ENCODE results near the gene ZNF580. TPM values are rescaled to one million over a fixed set of nuclear protein-coding genes. Genes with fewer than 3 reads are reported as not detected.
A peak's percentile ranks its signal among the peaks of the same experiment; 100 is the strongest.

The ZNF580 gene
- total and polyA plus RNA-seq, 9 of the 15 experiments (the other 6 are each of a cell fraction or from before 2014, with no cell fraction given), result 2.3 to 47.4 (median 6.0) TPM

DNA sequence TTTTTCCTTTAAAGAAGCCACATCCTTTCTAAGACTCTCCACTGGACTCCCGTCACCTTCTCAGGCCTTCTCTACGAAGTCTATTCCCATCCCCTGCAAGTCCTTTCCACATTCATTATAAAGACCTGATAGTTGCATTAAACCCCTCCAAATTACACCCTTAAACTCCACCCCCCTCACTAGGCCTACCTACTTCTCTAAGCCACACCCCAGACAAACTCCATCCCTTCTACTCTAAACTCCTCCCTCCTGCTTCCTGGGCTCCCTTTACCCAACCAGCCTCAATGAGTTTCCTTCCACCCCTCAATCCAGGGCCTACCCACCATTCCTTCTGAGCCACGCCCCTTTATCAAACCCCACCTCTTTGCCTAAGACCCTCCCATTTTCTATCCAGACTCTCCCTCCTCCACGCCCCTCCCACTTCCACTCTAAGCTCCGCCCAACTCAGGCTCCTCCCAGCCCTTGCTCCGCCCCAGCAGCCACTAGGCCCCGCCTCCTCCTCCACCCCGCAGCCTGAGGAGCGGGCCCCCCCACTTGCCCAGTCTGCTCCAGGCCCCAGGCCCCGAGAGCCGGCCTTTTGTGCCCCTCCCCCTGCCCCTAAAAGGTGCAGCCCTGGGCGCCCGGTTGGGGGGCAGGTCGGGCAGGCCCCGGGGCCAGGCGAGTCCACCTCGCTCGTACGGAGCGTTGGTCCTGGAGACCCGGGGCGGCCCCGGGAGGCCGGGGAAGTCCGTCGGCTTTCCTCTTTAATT, 41.9 kb upstream of the ZNF580 start (continued):
- peak in 1 of 2 experiments; percentile 16 for TF ChIP-seq E2F6 (IDR thresholded peaks at IDR 0.05; ENCODE audit: borderline replicate concordance in 1 of 2, extremely low read depth in 1 of 2, insufficient read depth in 1 of 2, insufficient read length in 1 of 2, low read depth in 1 of 2, low read length in 1 of 2, poor library complexity in 1 of 2, severe bottlenecking in 1 of 2)
- TF ChIP-seq, protein P1, sequence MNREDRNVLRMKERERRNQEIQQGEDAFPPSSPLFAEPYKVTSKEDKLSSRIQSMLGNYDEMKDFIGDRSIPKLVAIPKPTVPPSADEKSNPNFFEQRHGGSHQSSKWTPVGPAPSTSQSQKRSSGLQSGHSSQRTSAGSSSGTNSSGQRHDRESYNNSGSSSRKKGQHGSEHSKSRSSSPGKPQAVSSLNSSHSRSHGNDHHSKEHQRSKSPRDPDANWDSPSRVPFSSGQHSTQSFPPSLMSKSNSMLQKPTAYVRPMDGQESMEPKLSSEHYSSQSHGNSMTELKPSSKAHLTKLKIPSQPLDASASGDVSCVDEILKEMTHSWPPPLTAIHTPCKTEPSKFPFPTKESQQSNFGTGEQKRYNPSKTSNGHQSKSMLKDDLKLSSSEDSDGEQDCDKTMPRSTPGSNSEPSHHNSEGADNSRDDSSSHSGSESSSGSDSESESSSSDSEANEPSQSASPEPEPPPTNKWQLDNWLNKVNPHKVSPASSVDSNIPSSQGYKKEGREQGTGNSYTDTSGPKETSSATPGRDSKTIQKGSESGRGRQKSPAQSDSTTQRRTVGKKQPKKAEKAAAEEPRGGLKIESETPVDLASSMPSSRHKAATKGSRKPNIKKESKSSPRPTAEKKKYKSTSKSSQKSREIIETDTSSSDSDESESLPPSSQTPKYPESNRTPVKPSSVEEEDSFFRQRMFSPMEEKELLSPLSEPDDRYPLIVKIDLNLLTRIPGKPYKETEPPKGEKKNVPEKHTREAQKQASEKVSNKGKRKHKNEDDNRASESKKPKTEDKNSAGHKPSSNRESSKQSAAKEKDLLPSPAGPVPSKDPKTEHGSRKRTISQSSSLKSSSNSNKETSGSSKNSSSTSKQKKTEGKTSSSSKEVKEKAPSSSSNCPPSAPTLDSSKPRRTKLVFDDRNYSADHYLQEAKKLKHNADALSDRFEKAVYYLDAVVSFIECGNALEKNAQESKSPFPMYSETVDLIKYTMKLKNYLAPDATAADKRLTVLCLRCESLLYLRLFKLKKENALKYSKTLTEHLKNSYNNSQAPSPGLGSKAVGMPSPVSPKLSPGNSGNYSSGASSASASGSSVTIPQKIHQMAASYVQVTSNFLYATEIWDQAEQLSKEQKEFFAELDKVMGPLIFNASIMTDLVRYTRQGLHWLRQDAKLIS (CRISPR knock-in tag; IDR thresholded peaks at IDR 0.05), result peak; percentile 78; the same call in 1 of the 2 replicates
- no peak for TF ChIP-seq SIN3A (IDR thresholded peaks at IDR 0.05; ENCODE audit: borderline replicate concordance in 2 of 2, control insufficient read depth in 1 of 2, low read depth in 2 of 2, low read length in 2 of 2)
- TF ChIP-seq, protein P2, sequence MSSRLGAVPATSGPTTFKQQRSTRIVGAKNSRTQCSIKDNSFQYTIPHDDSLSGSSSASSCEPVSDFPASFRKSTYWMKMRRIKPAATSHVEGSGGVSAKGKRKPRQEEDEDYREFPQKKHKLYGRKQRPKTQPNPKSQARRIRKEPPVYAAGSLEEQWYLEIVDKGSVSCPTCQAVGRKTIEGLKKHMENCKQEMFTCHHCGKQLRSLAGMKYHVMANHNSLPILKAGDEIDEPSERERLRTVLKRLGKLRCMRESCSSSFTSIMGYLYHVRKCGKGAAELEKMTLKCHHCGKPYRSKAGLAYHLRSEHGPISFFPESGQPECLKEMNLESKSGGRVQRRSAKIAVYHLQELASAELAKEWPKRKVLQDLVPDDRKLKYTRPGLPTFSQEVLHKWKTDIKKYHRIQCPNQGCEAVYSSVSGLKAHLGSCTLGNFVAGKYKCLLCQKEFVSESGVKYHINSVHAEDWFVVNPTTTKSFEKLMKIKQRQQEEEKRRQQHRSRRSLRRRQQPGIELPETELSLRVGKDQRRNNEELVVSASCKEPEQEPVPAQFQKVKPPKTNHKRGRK (tag; IDR thresholded peaks at IDR 0.05), result no peak
- no peak for TF ChIP-seq NFRKB (IDR thresholded peaks at IDR 0.05; ENCODE audit: low read depth)
- TF ChIP-seq ELF4 (CRISPR knock-in tag; IDR thresholded peaks at IDR 0.05), result peak; percentile 85
- TF ChIP-seq EGR1 (conservative IDR thresholded peaks at IDR 0.05), result no peak
- 0 out of 4 replicates have a peak, but pooled peaks of 1 of the 2 experiments have one; percentile 30 for TF ChIP-seq ARNT (IDR thresholded peaks at IDR 0.05)
- no peak for TF ChIP-seq ZNF277 (CRISPR knock-in tag; IDR thresholded peaks at IDR 0.05; ENCODE audit: borderline replicate concordance)
- peak; percentile 95 for TF ChIP-seq POLR2G (IDR thresholded peaks at IDR 0.05; ENCODE audit: low read depth, low read length)
- no peak for TF ChIP-seq ETV5 (CRISPR knock-in tag; IDR thresholded peaks at IDR 0.05; ENCODE audit: low read depth)
- no peak for TF ChIP-seq PTTG1 (tag; IDR thresholded peaks at IDR 0.05; ENCODE audit: low read depth)
- peak; percentile 99; the same call in 1 of the 2 replicates for TF ChIP-seq HDGF (IDR thresholded peaks at IDR 0.05)
- TF ChIP-seq MIER1 (IDR thresholded peaks at IDR 0.05; ENCODE audit: low read depth), result no peak
- TF ChIP-seq PURB (CRISPR knock-in tag; IDR thresholded peaks at IDR 0.05; ENCODE audit: low read depth), result no peak
- TF ChIP-seq ATF1 (CRISPR knock-in tag; IDR thresholded peaks at IDR 0.05), result no peak
- no peak for TF ChIP-seq ATF1 (tag; IDR thresholded peaks at IDR 0.05)
- no peak for TF ChIP-seq FOXK1 (CRISPR knock-in tag; IDR thresholded peaks at IDR 0.05; ENCODE audit: borderline replicate concordance)
- peak; percentile 80 for TF ChIP-seq RBM22 (IDR thresholded peaks at IDR 0.05; ENCODE audit: low read depth, low read length, poor library complexity, severe bottlenecking)
- no peak for TF ChIP-seq ZNF324 (CRISPR knock-in tag; IDR thresholded peaks at IDR 0.05)
